ENCODE data around the gene LHFPL6.

The LHFPL6 gene

DNA sequence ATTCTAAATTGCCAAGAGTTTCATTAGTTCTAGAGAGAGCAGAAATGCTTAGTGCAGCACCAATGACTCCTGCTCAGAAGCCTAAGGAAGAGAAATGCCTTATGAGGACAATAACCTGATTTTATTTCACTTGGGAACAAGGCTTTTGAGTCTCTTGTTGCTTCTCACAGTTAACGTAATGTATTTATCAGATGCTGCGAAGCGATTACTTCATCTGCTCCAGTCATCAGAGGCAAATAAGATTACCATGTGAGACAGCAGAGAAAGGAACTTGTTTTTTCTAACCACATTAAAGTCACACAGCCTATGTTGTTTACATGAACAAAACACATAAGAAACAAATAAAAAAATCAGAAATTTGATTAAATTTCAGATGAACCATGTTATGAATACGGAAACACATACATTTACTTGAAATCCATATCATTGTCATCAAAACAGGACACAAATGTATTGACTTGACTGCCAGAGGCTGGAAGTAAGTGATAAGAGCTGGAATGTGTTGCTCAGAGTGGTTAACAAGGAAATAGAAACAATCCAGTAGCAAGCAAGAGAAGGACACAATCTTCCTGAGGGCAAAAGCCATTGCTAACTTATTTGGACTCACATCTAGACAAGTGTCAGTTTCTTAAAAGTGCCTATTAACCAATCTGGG is 147.3 kb downstream of the LHFPL6 start:
- DNase-seq: no peak

DNA sequence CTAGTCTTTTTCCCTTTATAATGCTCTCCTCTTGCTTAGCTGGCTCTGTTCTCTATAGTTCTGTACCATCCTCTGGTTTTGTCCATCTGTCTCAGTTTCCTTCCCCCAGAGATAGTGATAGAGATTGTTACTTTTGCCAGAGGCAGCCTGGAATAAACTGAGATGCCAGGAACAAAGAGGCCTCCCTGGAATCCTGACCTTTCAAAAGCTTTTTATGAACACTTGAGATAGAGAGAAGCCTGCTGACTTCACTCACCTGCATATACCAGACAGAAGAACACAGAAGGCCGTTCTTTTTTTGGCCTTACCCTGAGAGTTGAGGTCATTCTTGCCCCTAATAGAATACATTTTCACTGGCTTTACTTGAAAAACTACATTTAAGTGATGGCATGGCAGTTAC is 150.2 kb downstream of the LHFPL6 start:
- no peak for DNase-seq

DNA sequence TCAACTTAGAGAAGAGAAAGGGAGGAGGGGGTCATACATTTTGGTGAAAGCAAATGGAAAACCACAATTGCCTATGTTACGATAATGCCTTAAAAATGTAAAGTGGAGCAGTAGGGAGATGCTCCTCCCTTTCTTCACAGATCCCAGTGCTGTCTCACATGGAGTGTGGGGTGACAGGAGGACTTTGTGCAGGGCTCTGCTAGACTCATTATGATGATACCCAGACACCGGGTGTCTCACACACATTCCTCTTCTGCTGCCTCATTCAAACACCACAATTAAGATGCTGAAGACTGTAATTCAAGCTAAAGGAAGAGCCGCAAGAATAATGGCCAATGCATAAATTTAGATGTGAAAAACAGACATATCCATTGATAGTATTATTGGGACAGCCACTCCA is 150.6 kb downstream of the LHFPL6 start:
- no peak for DNase-seq

DNA sequence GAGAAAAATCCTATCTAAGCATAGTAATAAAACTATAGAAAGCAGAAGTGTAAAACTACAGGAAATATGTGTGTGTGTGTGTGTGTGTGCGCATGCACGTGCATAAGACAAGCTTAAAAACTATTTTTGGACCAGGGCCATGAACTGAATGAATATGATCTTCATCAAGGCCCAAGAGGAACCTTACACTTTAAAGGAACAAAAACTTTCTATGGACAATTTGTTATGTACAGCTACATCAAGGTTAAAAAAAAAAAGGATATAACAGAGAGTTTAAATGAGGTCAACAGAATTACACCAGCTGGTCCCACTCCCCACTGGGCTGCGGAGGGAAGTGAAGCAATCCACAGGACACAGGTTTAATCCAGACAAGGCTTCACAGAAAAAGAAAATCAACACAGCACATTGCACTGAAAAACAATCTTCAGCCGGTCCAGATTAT is 151.1 kb downstream of the LHFPL6 start:
- peak; percentile 10 to 82 for DNase-seq

DNA sequence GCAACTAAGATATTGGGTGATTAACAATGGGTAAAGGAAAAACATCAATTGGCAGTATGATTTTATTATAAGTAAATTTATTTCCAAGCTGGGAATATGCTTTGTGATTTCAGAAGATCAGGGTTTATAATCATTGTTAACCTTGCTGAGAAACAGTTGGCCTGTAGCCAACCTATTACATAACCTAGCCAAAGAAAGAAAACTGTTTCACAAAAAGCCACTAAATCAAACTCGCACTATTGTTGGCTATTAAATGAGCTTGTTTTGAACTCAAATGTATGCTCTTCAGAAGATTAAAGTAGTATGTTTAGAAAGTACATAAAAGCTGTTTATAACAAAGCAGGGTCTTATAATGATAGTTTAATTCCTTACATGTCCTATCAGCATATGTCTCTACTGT is 151.7 kb downstream of the LHFPL6 start:
- DNase-seq: peak in 1 of 2 donors; percentile 5

DNA sequence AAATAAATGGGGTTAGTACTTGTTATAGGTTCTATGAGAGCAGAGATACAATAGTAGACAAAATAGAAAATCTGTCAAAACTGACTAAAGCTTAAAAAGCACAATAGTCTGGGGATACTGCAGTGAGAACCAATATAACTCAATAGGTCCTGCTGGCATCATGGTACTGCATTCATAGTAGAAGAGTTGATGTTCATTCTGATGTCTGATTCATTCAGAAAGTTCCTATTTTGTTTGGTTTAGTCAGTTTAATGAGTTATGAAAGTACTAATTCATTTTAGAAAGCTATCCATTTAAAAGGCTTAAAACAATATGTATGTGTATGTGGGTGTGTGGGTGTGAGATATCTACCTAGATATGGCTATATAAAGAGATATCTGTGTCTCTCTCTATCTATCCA is 152.8 kb downstream of the LHFPL6 start:
- DNase-seq: no peak

DNA sequence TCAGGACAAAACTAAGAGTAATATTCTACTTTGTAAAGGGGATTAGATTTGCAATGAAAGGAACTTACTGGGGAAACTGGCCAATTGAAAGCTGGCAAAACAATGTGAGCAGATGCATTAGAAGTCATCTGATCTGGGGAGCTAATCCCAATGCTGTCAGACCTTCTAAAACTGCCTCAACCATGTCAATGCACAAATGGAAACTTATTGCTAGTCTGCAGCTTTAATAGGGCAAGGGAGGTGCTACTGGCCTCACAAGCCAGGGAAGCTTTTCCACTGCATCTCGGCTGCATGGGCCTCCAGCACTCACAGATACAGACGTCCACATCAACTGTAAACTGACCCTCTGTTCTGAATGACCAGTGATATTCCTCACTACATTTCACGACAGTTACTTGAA is 154.2 kb downstream of the LHFPL6 start:
- DNase-seq: no peak

DNA sequence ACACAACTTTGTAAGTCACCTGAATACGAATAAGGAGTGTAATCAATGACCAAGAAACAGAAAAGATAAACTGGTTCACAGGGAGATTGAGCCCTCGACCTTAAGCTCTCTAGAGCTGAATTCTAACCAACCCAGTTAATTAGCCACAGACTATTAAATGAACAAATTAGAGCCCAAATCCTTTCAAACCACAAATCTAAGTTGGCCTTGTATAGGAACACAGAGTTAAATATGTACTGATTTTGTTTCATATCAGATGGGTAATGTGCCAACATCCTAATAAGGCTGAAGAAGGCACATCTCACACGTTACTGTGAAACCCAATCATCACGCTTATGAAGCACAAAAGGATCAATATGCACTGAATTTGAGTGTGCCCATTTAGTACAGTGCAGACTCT is 156.1 kb downstream of the LHFPL6 start:
- no peak for DNase-seq

DNA sequence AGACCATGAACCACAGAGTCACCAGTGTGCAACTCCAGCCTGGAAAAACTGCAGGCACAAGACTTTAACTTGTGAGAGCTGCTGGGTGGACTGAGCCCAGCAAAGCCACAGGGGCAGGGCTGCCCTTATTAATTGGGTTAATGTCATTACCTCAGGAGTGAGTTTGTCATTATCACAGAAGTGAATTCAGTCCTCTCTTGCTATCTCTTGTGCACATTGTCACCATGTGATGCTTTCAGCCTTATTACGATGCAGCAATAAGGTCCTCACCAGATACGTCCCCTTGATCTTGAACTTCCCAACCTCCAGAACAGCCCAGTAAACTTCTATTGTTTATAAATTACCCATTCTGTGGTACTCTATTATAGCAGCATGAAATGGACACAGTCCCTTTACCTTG is 158.1 kb downstream of the LHFPL6 start:
- DNase-seq: no peak

DNA sequence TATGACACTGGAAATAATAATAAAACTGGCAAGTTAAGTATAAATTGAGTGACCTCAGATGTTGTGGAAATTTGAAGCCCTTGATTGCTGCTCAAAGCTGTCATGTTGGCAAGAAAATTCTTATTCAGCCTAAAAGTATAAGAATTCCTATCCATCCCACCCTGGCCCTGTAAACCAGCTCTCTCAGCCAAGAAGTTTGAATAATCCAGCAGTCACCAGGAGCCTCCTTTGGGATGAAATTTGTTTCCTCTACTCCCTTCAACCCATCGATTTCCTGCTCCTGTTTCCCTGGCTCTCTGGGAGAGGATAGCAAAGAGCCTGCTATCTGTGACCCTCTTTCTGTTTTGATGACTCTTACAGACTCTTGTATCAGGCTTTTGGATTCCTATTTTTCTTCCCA is 169.3 kb downstream of the LHFPL6 start:
- DNase-seq: no peak

DNA sequence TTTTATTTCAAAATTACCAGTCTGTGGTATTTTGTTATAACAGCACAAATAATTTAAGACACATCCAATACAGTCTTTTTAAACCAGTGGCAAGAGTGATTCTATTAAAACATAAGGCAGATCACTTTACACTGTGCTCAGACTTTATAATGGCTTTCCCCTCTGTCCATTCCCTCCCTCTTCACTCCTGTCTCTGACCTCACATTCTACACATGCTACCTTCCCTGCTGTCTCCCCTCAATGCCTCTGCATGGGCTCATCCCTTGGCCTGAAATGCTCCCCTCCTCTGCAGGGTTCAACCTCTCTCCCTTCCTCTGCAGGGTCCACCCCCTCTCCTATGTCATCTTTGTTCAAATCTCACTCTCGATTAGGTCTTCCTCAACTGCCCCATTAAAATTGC is 170.8 kb downstream of the LHFPL6 start:
- DNase-seq: no peak

DNA sequence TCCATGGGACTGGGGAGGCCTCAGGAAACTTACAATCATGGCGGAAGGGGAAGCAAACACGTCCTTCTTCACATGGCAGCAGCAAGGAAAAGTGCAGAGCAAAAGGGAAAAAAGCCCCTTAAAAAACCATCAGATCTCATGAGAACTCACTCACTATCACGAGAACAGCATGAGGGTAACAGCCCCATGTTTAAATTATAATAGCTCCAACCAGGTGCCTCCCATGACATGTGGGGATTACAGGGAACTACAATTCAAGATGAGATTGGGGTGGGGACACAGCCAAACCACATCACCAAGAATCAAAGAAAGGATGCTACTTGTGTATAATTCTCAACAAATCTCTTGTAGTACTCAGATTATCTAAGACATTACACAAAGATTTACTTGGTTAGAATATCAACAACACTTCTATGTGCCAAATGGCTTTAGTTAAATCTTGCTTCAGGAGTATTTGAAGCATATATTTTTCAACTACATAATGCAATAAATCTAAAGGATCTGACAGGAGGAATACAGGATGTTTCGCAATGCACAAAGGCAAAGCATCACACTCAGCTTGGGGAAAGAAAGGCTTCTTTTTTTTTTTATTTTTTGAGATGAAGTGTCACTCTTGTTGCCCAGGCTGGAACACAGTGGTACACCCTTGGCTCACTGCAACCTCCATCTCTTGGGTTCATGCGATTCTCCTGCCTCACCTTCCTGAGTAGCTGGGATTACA is 180.0 kb downstream of the LHFPL6 start:
- DNase-seq: no peak

DNA sequence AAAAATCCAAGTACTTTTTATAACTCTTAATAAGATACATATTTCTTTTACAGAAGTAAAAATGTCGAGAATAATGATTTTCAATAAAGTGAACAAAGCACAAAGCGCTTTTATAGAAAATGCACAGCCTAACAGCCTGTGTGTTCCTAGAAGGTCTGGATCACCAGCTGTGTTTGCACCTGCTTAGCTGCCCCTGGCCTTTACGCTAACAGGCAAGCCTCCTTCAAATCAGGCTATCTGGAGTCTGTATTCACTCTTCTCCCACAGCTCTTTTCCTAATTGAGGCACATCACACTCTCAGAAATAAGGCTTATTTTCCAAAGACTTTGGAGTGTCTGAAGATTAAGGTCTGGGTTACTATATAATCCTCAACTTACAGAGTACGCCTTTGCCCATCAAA is 183.1 kb downstream of the LHFPL6 start:
- no peak for DNase-seq

DNA sequence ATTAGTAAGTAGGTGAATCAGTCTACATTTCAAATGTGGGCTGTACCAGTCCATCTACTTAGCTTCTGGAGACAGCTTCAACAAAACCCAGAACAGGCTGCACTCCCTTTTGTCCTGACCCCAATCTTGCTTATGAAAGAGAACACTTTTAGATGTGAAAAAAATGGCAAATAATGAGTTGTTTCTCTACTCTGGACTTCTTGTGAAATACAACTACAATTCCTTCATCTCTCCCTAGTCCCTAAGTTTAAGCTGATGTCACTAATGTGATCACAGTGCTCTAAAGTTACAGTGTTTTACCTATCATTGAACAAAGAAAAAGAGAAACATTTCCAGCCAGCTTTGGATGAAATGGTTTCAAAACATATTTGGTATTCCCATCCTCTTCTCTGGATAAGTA is 183.9 kb downstream of the LHFPL6 start:
- DNase-seq: no peak

DNA sequence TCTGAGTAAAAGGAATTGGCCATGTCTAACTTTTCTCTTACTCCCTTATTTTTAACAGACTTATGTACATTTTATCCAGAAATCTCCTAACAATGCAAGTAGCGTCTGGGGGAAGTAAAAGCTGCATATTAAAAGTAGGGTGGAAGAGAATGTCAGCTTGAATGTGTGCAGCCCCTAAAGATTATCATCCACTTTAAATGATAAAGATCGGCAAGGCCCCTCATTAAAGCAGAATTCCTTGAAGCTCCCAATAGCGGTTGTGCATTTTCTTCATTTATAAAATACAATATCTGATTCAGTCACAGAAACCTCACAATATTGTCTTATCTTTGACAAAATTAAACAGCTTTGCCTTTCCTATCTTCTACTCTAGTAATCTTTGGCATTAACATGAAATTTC is 184.6 kb downstream of the LHFPL6 start:
- DNase-seq: no peak

DNA sequence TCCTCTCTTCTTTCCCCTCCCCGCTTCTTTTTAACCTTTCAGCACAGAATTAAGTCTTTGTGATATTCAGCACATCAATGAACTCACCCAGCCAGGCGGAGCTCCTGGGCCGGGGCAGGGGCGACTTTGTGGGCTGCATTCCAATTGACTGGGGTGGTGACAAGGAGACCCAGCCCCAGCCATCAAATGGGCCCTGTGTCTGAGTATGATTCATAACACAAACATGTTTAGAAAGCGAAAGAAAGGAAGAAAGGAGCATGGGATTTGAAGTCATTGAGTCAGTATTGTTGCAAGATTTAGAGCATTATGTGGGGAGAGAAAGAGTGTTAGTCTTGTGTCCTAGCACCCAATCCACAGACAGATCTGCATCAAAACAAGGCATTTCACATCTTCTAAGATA is 185.3 kb downstream of the LHFPL6 start:
- DNase-seq: no peak

DNA sequence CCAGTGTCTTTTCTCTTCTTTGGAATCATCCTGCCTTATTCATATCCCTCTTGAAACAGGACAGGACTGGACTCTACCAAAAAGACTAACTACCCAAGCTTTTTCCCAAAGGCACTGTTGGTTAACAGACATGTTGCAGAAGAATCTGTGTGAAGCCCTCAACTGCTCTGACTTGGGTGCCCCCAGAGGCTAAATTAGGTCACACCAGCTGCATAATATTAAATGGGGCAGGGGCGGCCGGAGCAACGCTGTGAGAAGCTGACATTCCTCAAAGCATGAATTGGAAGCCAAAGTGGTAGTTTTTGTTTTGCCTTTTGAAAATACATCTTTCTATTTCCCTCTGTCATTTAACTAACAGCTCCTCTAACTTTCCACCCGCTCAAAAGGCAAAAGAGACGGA is 185.9 kb downstream of the LHFPL6 start:
- DNase-seq: no peak

DNA sequence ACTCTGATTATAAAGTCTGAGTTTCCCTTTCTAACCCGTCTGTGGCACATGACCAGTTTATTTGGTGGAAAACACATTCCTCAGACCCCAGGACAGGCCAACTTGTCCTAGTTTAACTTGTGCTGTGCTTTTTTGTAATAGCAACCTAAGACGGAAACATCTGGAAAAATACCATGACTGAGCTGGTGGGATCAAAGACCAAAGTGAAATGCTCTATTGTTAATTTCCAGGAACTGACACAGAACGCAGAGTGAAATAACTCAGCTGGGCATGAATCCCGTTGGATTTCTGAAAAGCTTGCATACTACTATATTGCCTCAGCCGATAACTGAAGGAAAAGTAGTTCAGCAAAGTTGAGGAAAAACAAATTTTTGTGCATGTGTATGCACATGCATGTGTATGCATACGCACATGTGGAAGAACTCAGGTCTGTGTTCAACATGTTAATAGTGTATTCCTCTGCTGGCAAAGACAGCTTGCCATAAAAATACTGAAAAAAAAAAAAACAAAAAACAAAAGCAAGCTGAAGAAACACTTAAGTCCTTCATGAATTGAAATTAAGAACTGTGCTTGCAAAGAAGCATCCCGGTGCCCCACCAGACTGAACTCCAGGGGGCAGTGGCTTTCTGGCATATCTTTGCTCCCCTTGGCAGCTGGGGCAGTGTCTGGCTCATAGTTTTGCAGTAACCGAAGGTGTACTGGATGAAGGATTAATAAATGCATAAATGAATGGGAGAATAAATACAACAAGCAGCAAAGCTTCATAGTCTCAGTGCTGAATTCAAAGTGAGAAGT is 187.8 kb downstream of the LHFPL6 start:
- DNase-seq: no peak

DNA sequence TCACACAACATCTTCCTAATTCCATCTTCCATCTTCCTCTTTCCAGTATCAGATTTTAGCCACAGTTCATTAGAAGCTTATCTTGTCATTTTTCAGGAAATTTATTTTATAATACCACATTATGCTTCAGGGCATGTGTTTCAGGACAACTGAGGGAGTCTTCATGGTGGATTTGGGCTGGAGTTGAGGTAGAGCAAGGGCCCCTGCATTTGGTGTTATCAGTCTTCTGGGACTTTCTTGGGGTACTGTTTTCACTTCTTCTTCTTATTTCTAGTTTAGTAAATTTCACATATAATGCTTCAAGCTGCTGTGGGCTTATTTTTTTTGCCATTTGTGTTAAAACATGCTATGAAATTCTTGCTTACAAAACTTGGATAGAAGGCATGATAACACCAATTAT is 188.7 kb downstream of the LHFPL6 start:
- no peak for DNase-seq

DNA sequence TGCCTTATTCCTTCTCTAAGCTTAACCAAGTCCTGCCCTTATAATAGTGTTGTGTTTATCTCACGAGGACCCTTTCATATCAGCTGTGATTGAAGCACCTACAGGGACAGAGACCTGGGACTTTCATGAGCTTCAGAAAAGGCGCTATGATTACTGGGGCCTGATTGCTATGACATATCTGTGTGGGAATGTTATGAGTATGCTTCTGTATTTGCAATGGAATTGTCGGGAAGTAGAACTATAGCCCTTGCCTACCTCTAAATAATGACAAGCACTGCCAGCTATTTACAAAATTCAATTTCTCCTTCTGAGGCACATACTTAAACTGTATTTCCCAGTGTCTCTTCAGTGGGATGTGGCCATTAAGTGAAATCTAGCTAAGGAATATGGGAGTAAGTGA is 191.5 kb downstream of the LHFPL6 start:
- DNase-seq: no peak

DNA sequence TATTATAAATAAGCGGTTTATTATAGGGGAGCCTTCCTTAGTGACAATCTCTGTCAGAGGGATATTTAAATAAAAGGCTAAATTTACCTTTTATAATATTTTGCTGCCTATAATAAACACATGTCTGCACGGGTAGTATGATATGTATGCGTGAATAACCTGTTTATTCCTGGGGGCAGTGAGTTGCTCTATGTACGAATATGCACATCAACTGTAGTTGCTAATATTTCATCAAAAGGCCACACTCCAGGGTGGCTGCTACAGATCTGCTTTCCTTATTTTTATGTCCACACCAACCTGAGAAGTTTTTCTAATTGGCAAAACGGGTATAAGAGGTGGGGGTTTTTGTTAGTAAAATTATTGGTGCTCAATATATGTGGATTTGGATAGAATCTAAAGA is 192.0 kb downstream of the LHFPL6 start:
- DNase-seq: no peak

DNA sequence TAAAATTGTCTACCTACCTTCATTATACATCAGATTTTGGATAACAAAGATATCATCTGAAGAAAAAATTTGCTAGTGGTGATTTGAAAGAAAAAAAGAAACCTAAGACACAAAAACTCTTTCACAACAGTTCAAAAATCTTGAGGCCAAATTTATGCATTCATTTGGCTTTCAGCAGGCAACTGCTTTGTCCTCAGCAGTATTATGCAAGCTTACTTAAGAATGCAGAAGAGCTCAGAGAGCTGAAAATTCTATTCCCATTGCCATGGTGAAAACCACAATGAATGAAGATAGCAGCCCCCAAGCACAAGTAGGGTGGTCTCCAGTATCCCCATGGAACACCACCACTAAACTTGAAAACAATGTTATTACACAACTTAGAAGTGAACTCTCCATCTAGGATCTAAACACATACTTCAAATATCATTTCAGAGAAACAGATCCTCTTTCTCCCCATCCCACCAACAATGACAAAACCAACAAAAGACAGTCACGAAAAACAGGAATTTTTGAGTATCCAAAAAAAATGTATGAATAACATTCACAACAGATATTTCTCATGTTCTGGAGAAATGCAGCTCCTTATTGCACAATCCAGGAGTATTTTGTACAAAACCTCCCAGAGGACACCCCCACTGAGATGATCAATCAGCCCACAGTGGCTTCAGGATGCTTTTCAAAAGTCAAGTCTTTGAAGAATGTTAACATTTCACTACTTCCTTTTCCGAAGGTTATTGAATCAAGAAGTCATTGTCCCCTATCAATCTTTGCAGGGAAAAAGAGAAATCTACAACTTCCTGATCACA is 192.7 kb downstream of the LHFPL6 start:
- no peak for DNase-seq

DNA sequence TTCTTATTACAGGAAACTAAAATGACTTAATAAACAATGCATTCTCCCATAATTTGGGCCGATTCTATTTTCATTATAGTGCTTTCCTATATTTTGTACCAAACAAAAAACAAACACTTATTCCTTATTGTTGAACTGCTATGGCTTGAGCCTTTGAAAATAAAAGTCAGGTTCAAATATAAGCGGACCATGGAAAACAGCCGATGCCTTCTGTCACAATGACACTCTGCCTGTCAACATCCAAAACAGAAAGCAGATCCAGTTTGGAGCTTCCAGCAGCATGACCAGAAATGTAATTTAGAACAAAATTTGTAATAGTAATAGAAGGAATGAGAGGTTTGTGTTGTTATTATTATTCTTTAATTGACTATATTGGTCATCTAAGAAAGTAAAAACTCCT is 194.5 kb downstream of the LHFPL6 start:
- no peak for DNase-seq

Measured in bone marrow (tissue), 2 donors.